GM20000 (cell line): ENCODE measurements around the gene KCNQ4.

ENCODE experiments used
- DNase-seq: peaks from one replicate; pipeline ENCODE4 v3.0.0; 2012; ENCODE audit warnings: low spot score
- CTCF ChIP-seq: IDR thresholded peaks from 2 replicates; pipeline ENCODE4 v1.5.1; 2012; ENCODE audit warnings: mild to moderate bottlenecking, control low read depth; ENCODE audit errors: extremely low read depth, missing control alignments

KCNQ4 gene

DNA sequence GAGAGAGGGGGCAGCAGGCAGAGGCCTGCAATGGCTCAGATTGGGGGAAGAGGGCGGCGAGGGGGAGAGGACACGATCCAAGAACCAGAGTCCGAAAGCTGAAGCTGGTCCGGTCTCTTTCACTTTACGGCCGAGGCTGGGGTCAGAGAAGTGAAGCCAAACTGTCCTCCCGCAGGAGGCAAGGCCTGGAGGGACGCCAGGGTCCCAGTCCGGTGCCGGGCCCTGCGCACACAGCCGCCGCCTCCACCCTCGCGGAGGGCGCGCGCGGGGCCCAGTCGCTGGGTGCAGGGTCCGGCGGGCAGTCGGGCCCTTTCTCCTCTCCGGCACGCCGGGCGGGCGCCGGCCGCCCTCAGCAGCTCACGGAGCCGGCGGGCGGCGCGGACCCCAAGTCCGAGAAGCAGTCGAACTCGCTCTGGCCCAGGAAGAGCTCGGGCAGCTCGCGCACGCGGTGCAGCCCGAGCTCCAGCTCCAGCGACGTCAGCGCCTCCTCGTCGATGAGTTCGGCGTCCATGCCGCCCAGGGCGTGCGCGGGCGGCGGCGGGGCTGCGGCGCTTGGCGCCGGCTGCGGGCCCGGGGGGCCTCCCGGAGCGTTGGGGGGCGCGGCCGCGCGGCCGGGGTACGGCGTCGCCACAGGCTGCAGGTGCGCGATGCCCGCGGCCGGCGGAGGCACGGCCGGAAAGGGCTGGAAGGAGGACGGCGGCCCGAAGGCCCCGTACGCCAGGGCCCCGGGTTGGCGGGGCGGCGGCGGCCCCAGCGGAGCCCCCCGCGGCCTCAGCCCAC, 77.8 kb downstream of the KCNQ4 start:
- peak; percentile 59 for DNase-seq
- TF ChIP-seq CTCF: no peak

DNA sequence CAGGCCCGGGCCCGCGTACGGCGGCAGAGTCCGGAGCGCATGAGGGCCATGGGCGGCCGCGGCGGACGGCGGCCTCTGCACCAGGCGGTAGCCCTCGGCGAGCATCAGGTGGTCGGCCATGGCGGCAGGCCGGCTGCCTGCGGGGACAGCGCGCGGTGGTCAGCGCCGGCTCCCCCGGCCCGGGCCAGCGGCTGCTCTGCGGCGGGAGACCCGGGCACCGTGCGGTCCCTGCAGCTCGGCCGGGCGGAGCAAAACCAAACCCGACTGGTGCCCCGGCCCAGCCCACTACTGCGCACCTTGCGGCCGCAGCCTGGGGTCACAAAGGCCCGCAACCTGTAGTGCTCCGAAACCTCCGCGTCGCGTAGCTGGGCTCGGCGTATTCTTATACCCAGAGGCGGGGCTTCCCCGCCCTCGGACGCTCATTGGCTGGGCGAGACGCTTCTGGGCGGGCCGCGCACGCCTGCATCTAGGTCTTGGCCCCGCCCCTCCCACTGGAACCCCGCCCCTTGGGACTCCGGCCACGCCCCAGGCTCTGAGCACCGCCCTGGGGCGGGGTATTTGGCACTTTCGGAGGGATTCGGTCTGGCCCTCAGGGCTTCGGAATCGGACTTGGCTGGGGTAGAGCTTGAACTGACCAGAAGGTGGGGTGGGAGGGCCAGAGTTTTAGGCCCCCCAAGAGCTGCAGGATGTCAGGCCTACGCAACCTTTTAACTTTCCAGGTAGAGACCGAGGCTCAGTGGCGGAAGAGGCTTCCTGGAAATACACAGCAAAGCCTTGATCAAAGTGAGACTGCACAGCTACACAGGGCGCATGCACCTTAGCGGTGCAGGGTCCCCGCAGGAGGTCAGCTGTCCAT, 78.6 kb downstream of the KCNQ4 start, which contains the start of gene CITED4:
TSS of gene CITED4 (minus strand) at position 356 of the 856 bp plus-strand sequence. CDS start at position 120, 236 bp downstream.
- no peak for TF ChIP-seq CTCF
- DNase-seq: peak; percentile 99

GRCh38 chr1:40868051-40868723, 84.6 kb downstream of the KCNQ4 start:
- DNase-seq: no peak
- TF ChIP-seq CTCF: no peak

GRCh38 chr1:40870135-40870728, 86.6 kb downstream of the KCNQ4 start:
- no peak for DNase-seq

DNA sequence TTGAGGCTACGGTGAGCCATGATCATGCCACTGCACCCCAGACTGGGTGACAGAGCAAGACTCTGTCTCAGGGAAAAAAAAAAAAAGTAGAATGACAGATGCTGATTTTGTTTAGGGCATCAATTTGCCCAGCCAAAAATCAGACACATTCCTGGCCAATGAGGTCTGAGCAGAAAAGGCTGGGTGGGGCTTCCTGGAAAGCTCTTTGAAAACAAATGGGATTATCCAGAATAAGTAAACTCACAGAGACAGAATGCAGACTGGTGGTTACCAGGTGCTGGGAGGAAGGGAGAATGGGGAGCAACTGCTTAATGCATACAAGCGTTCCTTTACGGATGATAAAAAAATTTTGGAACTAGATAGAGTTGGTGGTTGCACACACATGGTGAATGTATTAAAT, 88.7 kb downstream of the KCNQ4 start:
- DNase-seq: no peak
- no peak for TF ChIP-seq CTCF

More at GRCh38 chr1:40870135-40870728, 86.6 kb downstream of the KCNQ4 start:
- TF ChIP-seq CTCF: no peak

- no peak for DNase-seq
- no peak for TF ChIP-seq CTCF
These were observed 90.4 kb downstream of the KCNQ4 start for GRCh38 chr1:40873863-40874472.
